Keratinocyte (primary cell): Measurements from ENCODE around the gene PLA2G4D.

Source experiments
- CTCF ChIP-seq, 3 experiments: IDR thresholded peaks in 1 of 3; conservative IDR thresholded peaks in 1 of 3; optimal IDR thresholded peaks in 1 of 3; 2 replicates in 2 of 3; 3 replicates in 1 of 3; pipeline versions ENCODE3 to v1.5.1; 2011; ENCODE audit warnings: low read length in 3 of 3, mild to moderate bottlenecking in 3 of 3, moderate library complexity in 2 of 3, control low read depth in 1 of 3, inconsistent platforms in 1 of 3; ENCODE audit not compliant: insufficient read depth in 2 of 3; ENCODE audit errors: extremely low read depth in 1 of 3
- EZH2 ChIP-seq: IDR thresholded peaks from one replicate; pipeline ENCODE4 v1.6.1; 2012; ENCODE audit warnings: inconsistent platforms, mild to moderate bottlenecking, low read length, moderate library complexity

GRCh38 chr15:42063122-42063848, 31.1 kb downstream of the PLA2G4D start:
- no peak for TF ChIP-seq CTCF (optimal IDR thresholded peaks at IDR 0.05 in 1 of 3, IDR thresholded peaks at IDR 0.05 in 1 of 3, conservative IDR thresholded peaks at IDR 0.05 in 1 of 3; ENCODE audit: extremely low read depth in 1 of 3, insufficient read depth in 2 of 3, low read length in 3 of 3)
- no peak for TF ChIP-seq EZH2
